Measurements from ENCODE around the gene ETFDH.

ETFDH gene

DNA sequence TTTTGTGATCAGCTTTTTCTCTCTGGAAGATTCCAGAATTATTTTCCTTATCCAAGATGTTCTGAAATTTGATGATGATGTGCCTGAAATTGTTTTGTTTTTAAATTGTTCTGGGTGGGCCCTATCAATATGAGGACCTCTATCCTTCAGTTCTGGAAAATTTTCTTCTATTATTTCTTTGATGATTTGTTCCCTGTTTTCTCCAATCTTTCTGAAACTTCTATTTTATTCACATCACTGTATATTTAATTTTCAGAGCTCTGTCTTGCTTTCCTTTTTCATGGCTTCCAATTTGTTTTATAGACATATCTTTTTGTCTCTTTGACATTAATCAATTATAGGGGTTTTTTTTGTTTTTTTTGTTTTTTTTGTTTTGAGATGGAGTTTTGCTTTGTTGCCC lies 84.5 kb downstream of the ETFDH start:
- no peak for DNase-seq

DNA sequence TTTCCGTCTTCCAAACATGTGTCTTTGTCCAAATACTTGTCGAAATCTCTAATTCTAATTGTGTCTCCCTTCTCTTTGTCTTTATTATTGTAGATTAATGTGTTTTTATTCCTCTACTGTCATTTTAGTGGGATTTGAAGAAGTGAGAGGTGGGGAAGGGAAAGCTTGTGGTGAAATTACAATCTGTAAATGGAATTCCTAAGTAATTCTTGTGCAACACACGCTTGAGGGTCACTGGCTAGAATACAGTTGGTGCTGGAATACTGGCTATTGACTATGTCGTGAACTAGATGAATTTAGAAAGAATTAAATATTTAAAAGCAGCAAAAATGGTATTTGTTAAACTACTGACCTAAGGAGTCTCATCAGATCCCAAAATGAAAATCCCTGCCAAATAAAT lies 86.0 kb downstream of the ETFDH start:
- DNase-seq, result no peak

DNA sequence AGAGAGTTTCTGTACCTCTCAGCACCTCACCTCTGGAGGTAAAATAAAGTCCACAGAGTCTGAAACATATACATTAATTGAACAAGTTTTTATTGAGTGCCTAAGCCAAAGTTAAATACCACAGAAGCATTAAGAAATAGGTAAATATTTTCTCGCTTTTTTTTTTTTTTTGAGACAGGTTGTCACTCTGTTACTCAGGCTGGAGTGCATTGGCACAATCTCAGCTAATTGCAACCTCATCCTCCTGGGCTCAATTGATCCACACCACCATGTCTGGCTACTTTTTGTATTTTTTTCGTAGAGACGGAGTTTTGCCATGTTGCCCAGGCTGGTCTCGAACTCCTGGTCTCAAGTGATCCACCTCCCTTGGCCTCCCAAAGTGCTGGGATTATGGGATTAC lies 86.6 kb downstream of the ETFDH start:
- no peak for DNase-seq
